Measurements from ENCODE around the gene SRL.
"Not testable (repeated sequence)": the region's sequence is repeated elsewhere in the genome, so short reads cannot be mapped to it uniquely, and the experiment has no call there.

SRL gene

GRCh38 chr16:4153364-4153763, 88.5 kb downstream of the SRL start:
- not testable (repeated sequence) for ATAC-seq (replicated peaks; ENCODE audit: extremely low read depth, poor library complexity, severe bottlenecking); H3K36me3 Mint-ChIP-seq (ENCODE audit: insufficient read depth); H3K27me3 Mint-ChIP-seq; DNase-seq (ENCODE audit: low spot score in 2 of 2); H3K9me3 Mint-ChIP-seq; H3K4me1 Mint-ChIP-seq; H3K4me3 Mint-ChIP-seq; H3K27ac Mint-ChIP-seq (ENCODE audit: low read depth)

GRCh38 chr16:4152267-4152666, 89.6 kb downstream of the SRL start:
- Mint-ChIP-seq H3K4me1 (no peaks in the 10 kb centered on the region), H3K4me3 (no peak overlapping the region), H3K9me3 (no peaks in the 10 kb centered on the region), H3K36me3 (ENCODE audit: insufficient read depth) (no peaks in the 10 kb centered on the region), H3K27ac (ENCODE audit: low read depth) (no peak overlapping the region), H3K27me3 (peaks cover 8% of the 10 kb centered on the region)
- ATAC-seq (replicated peaks; ENCODE audit: extremely low read depth, poor library complexity, severe bottlenecking) (no peak), DNase-seq (ENCODE audit: low spot score in 2 of 2) (no peak)

- Mint-ChIP-seq H3K4me1 (peaks cover 4% of the 10 kb centered on the region), H3K36me3 (ENCODE audit: insufficient read depth) (no peaks in the 10 kb centered on the region), H3K9me3 (no peaks in the 10 kb centered on the region), H3K27ac (ENCODE audit: low read depth) (peak overlapping the region; percentile 46), H3K27me3 (peaks cover 10% of the 10 kb centered on the region), H3K4me3 (no peak overlapping the region)
- no peak for DNase-seq (ENCODE audit: low spot score in 2 of 2)
- ATAC-seq (replicated peaks; ENCODE audit: extremely low read depth, poor library complexity, severe bottlenecking): no peak
Observed at GRCh38 chr16:4147236-4147635, 94.6 kb downstream of the SRL start.

DNA sequence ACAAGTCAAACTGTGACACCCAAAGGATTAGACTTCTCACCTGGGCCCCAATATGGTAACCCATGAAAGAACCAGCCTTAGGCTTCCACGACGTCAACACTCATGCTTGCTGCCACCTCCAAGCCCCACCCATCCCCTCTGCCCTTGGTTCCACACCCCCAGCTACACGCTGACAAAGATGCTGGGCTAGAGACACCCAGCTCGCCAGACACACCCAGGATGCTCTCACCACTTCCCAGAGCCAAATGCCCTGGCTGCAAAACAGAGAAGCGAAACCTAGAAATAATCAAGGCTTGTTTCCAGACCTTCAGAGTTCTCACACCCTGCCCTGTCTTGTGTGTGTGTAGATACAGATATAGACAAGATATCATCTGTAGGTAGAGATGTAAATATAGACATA, 99.6 kb downstream of the SRL start:
- Mint-ChIP-seq H3K9me3 (no peaks in the 10 kb centered on the region), H3K4me3 (peak overlapping the region; percentile 46), H3K4me1 (peaks cover 5% of the 10 kb centered on the region), H3K27me3 (peaks cover 2% of the 10 kb centered on the region), H3K27ac (ENCODE audit: low read depth) (peak overlapping the region; percentile 62), H3K36me3 (ENCODE audit: insufficient read depth) (no peaks in the 10 kb centered on the region)
- DNase-seq (ENCODE audit: low spot score in 2 of 2) (peak; percentile 19 to 73), ATAC-seq (replicated peaks; ENCODE audit: extremely low read depth, poor library complexity, severe bottlenecking) (peak; percentile 100)

DNA sequence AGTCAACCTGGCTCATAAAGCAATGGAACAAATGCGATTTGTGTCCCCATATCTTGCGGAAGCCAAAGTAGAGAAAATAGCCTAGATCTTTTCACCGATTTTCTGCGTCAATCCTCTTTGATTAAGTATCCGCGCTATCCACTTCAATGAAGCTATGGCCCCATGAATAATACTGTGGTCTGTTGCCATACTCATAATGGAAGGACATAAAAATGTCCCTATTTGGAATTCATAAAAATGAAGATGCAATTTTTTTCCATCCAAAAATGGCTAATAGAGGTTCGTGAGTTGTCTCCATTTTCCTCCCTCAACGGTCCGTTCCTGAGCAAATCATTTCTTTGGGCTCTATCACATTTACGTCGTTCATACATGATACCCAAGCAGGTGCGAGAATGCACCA, 100.3 kb downstream of the SRL start:
- no peak overlapping the region for H3K27ac Mint-ChIP-seq (ENCODE audit: low read depth)

DNA sequence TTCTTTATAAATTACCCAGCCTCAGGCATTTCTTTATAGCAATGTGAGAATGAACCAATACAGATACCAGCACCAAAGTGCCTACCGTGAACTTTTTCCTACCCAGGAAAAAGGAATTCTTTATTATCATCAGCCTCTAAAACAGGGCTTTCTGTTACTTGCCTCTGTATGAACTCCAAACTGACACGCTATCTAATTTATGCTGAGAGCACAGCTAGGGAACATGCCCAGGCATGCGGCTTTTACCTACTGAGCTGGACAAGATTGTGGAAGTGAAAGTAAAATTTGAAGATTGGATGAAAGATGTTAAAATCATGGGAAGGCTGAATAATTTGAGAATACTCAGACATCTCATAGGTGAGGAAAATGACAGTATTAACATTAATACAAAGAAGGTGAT, 101.2 kb downstream of the SRL start:
- no peaks in the 10 kb centered on the region for H3K36me3 Mint-ChIP-seq (ENCODE audit: insufficient read depth)
- no peaks in the 10 kb centered on the region for H3K9me3 Mint-ChIP-seq
- no peak for ATAC-seq (replicated peaks; ENCODE audit: extremely low read depth, poor library complexity, severe bottlenecking)
- no peak overlapping the region for H3K4me3 Mint-ChIP-seq
- no peak overlapping the region for H3K27ac Mint-ChIP-seq (ENCODE audit: low read depth)
- H3K27me3 Mint-ChIP-seq: no peaks in the 10 kb centered on the region
- peaks cover 5% of the 10 kb centered on the region for H3K4me1 Mint-ChIP-seq
- DNase-seq (ENCODE audit: low spot score in 2 of 2): no peak

More for the DNA sequence above, 100.3 kb downstream of the SRL start:
- no peak for DNase-seq (ENCODE audit: low spot score in 2 of 2)
- Mint-ChIP-seq H3K4me3 (no peak overlapping the region), H3K4me1 (peaks cover 5% of the 10 kb centered on the region), H3K36me3 (ENCODE audit: insufficient read depth) (no peaks in the 10 kb centered on the region), H3K9me3 (no peaks in the 10 kb centered on the region), H3K27me3 (no peaks in the 10 kb centered on the region)
- ATAC-seq (replicated peaks; ENCODE audit: extremely low read depth, poor library complexity, severe bottlenecking): no peak

GRCh38 chr16:4139968-4140367, 101.9 kb downstream of the SRL start:
- Mint-ChIP-seq H3K27ac (ENCODE audit: low read depth) (no peak overlapping the region), H3K36me3 (ENCODE audit: insufficient read depth) (no peaks in the 10 kb centered on the region)
- ATAC-seq (replicated peaks; ENCODE audit: extremely low read depth, poor library complexity, severe bottlenecking): no peak

More at GRCh38 chr16:4139968-4140367, 101.9 kb downstream of the SRL start:
- Mint-ChIP-seq H3K27me3 (no peaks in the 10 kb centered on the region), H3K9me3 (no peaks in the 10 kb centered on the region), H3K4me3 (no peak overlapping the region), H3K4me1 (peaks cover 5% of the 10 kb centered on the region)
- DNase-seq (ENCODE audit: low spot score in 2 of 2): no peak
